Measurements from ENCODE around the gene ZC3H7A. TPM values are rescaled to one million over a fixed set of nuclear protein-coding genes. Genes with fewer than 3 reads are reported as not detected.

ZC3H7A gene
- total and polyA plus RNA-seq, 2 of the 13 experiments (the other 11 are each of a cell fraction or from before 2014, with no cell fraction given), result 29.2 to 36.8 TPM

- TF ChIP-seq KLF11 (CRISPR knock-in tag; IDR thresholded peaks at IDR 0.05), result peak; percentile 98
- TF ChIP-seq NFYB (CRISPR knock-in tag; IDR thresholded peaks at IDR 0.05), result peak; percentile 92
- peak; percentile 12; the same call in 1 of the 2 replicates for TF ChIP-seq HCFC1 (IDR thresholded peaks at IDR 0.05; ENCODE audit: low read depth, low read length)
- no peak for TF ChIP-seq TBP (CRISPR knock-in tag; IDR thresholded peaks at IDR 0.05)
- no peak; the same call in 1 of the 2 replicates for TF ChIP-seq ZNF747 (CRISPR knock-in tag; IDR thresholded peaks at IDR 0.05; ENCODE audit: borderline replicate concordance)
- peak; percentile 98 for TF ChIP-seq RBFOX2 (IDR thresholded peaks at IDR 0.05; ENCODE audit: low read depth, low read length)
- TF ChIP-seq RFXAP (CRISPR knock-in tag; IDR thresholded peaks at IDR 0.05; ENCODE audit: borderline replicate concordance), result peak; percentile 97
- peak; percentile 73 for TF ChIP-seq HMG20A (CRISPR knock-in tag; IDR thresholded peaks at IDR 0.05; ENCODE audit: borderline replicate concordance)
- TF ChIP-seq NFE2L1 (CRISPR knock-in tag; IDR thresholded peaks at IDR 0.05; ENCODE audit: borderline replicate concordance), result peak; percentile 84
- peak; percentile 55; the same call in 1 of the 2 replicates for TF ChIP-seq NCOR1 (IDR thresholded peaks at IDR 0.05; ENCODE audit: borderline replicate concordance, low read length)
- peak; percentile 80; the same call in 1 of the 2 replicates for TF ChIP-seq TEAD2 (CRISPR knock-in tag; IDR thresholded peaks at IDR 0.05)
- TF ChIP-seq SP1 (IDR thresholded peaks at IDR 0.05), result no peak
- TF ChIP-seq SP1 (CRISPR knock-in tag; IDR thresholded peaks at IDR 0.05), result peak; percentile 87
- TF ChIP-seq SIX1 (CRISPR knock-in tag; IDR thresholded peaks at IDR 0.05; ENCODE audit: borderline replicate concordance), result peak; percentile 66; the same call in 1 of the 2 replicates
- peak; percentile 97 for TF ChIP-seq KMT2A (CRISPR knock-in tag; IDR thresholded peaks at IDR 0.05)
- TF ChIP-seq ZNF343 (CRISPR knock-in tag; IDR thresholded peaks at IDR 0.05), result peak; percentile 98
- TF ChIP-seq, protein P1, sequence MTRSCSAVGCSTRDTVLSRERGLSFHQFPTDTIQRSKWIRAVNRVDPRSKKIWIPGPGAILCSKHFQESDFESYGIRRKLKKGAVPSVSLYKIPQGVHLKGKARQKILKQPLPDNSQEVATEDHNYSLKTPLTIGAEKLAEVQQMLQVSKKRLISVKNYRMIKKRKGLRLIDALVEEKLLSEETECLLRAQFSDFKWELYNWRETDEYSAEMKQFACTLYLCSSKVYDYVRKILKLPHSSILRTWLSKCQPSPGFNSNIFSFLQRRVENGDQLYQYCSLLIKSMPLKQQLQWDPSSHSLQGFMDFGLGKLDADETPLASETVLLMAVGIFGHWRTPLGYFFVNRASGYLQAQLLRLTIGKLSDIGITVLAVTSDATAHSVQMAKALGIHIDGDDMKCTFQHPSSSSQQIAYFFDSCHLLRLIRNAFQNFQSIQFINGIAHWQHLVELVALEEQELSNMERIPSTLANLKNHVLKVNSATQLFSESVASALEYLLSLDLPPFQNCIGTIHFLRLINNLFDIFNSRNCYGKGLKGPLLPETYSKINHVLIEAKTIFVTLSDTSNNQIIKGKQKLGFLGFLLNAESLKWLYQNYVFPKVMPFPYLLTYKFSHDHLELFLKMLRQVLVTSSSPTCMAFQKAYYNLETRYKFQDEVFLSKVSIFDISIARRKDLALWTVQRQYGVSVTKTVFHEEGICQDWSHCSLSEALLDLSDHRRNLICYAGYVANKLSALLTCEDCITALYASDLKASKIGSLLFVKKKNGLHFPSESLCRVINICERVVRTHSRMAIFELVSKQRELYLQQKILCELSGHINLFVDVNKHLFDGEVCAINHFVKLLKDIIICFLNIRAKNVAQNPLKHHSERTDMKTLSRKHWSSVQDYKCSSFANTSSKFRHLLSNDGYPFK (CRISPR knock-in tag; IDR thresholded peaks at IDR 0.05; ENCODE audit: borderline replicate concordance), result peak; percentile 87; the same call in 1 of the 2 replicates
- TF ChIP-seq ZFP1 (CRISPR knock-in tag; IDR thresholded peaks at IDR 0.05), result peak; percentile 81; the same call in 1 of the 2 replicates
- no peak; the same call in 1 of the 2 replicates for TF ChIP-seq CENPBD1 (CRISPR knock-in tag; IDR thresholded peaks at IDR 0.05; ENCODE audit: borderline replicate concordance, low read depth)
- TF ChIP-seq, protein P2, sequence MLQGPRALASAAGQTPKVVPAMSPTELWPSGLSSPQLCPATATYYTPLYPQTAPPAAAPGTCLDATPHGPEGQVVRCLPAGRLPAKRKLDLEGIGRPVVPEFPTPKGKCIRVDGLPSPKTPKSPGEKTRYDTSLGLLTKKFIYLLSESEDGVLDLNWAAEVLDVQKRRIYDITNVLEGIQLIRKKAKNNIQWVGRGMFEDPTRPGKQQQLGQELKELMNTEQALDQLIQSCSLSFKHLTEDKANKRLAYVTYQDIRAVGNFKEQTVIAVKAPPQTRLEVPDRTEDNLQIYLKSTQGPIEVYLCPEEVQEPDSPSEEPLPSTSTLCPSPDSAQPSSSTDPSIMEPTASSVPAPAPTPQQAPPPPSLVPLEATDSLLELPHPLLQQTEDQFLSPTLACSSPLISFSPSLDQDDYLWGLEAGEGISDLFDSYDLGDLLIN (CRISPR knock-in tag; IDR thresholded peaks at IDR 0.05; ENCODE audit: borderline replicate concordance), result peak; percentile 95; the same call in 1 of the 2 replicates
- peak; percentile 98; the same call in 1 of the 2 replicates for TF ChIP-seq SP140L (CRISPR knock-in tag; IDR thresholded peaks at IDR 0.05; ENCODE audit: borderline replicate concordance)
- peak; percentile 98 for TF ChIP-seq IKZF5 (CRISPR knock-in tag; IDR thresholded peaks at IDR 0.05)
- TF ChIP-seq, protein P3, sequence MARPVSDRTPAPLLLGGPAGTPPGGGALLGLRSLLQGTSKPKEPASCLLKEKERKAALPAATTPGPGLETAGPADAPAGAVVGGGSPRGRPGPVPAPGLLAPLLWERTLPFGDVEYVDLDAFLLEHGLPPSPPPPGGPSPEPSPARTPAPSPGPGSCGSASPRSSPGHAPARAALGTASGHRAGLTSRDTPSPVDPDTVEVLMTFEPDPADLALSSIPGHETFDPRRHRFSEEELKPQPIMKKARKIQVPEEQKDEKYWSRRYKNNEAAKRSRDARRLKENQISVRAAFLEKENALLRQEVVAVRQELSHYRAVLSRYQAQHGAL (CRISPR knock-in tag; IDR thresholded peaks at IDR 0.05; ENCODE audit: not compliant biosample characterization), result peak; percentile 23
- TF ChIP-seq FOXC1 (CRISPR knock-in tag; IDR thresholded peaks at IDR 0.05; ENCODE audit: borderline replicate concordance), result peak; percentile 96
Measured at GRCh38 chr16:11797166-11797956, at the start of gene ZC3H7A (continued).

Data from HepG2 (cell line).